Hepatocyte (in vitro differentiated cells): ENCODE data around the gene PNPLA2.

Experiments used
- EZH2phosphoT487 ChIP-seq: fragments of 200-600 bp; sonication (generic); IDR thresholded peaks from one replicate; pipeline ENCODE4 v1.6.1; 2018; ENCODE audit warnings: antibody characterized with exemption, mild to moderate bottlenecking, low read depth, moderate library complexity; ENCODE audit not compliant: unreplicated experiment, severe bottlenecking
- TF ChIP-seq, protein P1 (sequence below): fragments of 200-600 bp; sonication (generic); IDR thresholded peaks from 2 replicates; pipeline ENCODE4 v1.5.1; 2016; ENCODE audit warnings: antibody characterized with exemption, mild to moderate bottlenecking; ENCODE audit not compliant: poor library complexity

DNA sequence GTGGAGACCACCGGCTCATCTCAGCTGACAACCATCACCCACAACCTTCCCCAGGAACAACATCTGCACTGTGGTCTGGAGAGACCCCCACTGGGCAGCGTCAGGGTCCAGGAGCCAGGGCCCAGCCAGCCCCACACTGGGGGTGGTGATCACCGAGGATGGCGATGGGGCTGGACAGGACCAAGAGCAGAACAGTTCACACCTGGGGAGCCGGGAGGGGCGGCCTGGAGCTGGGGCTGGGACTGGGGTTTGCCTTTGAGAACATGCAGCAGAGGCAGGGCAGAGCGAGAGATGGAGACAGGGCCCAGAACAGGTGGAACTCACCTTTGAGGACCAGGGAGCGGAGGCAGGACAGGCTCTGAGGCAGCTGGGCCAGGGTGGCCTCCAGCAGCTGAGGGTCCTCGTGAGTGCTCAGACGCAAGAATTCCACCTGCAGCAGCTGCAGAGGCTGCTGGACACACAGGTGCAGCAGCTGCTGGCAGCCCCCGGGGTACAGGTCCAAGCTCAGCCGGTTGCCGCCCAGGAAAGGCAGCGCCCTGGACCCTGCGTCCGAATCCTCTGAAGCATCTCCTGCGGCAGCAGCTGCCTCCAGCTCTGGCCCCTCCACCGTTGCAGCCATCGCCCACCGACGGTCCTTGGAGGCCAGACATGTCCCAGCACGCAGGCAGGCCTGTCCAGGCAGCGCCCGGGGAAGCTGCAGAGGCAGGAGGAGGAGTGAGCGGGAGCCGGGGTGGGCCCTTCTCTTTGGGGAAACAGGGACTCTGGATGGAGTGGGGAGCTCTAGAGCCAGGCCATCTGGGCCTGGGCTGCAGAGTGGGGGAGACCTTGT is 14.7 kb upstream of the PNPLA2 start:
- TF ChIP-seq, protein P1, sequence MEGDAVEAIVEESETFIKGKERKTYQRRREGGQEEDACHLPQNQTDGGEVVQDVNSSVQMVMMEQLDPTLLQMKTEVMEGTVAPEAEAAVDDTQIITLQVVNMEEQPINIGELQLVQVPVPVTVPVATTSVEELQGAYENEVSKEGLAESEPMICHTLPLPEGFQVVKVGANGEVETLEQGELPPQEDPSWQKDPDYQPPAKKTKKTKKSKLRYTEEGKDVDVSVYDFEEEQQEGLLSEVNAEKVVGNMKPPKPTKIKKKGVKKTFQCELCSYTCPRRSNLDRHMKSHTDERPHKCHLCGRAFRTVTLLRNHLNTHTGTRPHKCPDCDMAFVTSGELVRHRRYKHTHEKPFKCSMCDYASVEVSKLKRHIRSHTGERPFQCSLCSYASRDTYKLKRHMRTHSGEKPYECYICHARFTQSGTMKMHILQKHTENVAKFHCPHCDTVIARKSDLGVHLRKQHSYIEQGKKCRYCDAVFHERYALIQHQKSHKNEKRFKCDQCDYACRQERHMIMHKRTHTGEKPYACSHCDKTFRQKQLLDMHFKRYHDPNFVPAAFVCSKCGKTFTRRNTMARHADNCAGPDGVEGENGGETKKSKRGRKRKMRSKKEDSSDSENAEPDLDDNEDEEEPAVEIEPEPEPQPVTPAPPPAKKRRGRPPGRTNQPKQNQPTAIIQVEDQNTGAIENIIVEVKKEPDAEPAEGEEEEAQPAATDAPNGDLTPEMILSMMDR, result no peak
- no peak for TF ChIP-seq EZH2phosphoT487
